IgD-negative memory B cell (primary cell): ENCODE measurements around the gene XYLT1. TPM values are rescaled to one million over a fixed set of nuclear protein-coding genes. Genes with fewer than 3 reads are reported as not detected.

Experiments used
- H3K27ac Mint-ChIP-seq, 3 donors: one replicate each; pipeline ENCODE4 v1.8.0; 2020 to 2022; ENCODE audit warnings: mild to moderate bottlenecking in 3 of 3, mixed read lengths in 3 of 3, moderate library complexity in 1 of 3
- H3K27me3 Mint-ChIP-seq: one replicate; pipeline ENCODE4 v1.8.0; 2021; ENCODE audit warnings: mixed read lengths
- H3K36me3 Mint-ChIP-seq: one replicate; pipeline ENCODE4 v1.8.0; 2020; ENCODE audit warnings: mild to moderate bottlenecking, mixed read lengths
- H3K4me1 Mint-ChIP-seq, 3 donors: one replicate each; pipeline ENCODE4 v1.8.0; 2020 to 2022; ENCODE audit warnings: mixed read lengths in 3 of 3, mild to moderate bottlenecking in 1 of 3
- H3K4me3 Mint-ChIP-seq, 4 donors: one replicate each; pipeline ENCODE4 v1.8.0; 2020 to 2022; ENCODE audit warnings: mild to moderate bottlenecking in 4 of 4, mixed read lengths in 4 of 4, moderate library complexity in 3 of 4
- H3K9me3 Mint-ChIP-seq, 3 donors: one replicate each; pipeline ENCODE4 v1.8.0; 2020 to 2021; ENCODE audit warnings: mixed read lengths in 3 of 3, mild to moderate bottlenecking in 1 of 3
- polyA plus RNA-seq: library from polyadenylated mRNA; unstranded; fragments of 300-500 nt; fragmentation: Illumina TruSeq; gene quantifications from one replicate; pipeline ENCODE4 v1.2.3, GENCODE V29; 2021

XYLT1 gene
- polyA plus RNA-seq, 1 donor from 2014 or later, result 0.80 TPM

- peaks cover 5 to 12% (median 5%) of the 10 kb centered on the region in 3 donors for H3K4me1 Mint-ChIP-seq
- H3K27me3 Mint-ChIP-seq, result no peaks in the 10 kb centered on the region
- H3K27ac Mint-ChIP-seq, result no peak overlapping the region
- H3K9me3 Mint-ChIP-seq, result no peaks in the 10 kb centered on the region
- peaks cover 3% of the 10 kb centered on the region for H3K36me3 Mint-ChIP-seq
- H3K4me3 Mint-ChIP-seq, result no peak overlapping the region
Measured at GRCh38 chr16:17151335-17151734, 319.4 kb downstream of the XYLT1 start.

- H3K36me3 Mint-ChIP-seq, result peaks cover 1% of the 10 kb centered on the region
- H3K27me3 Mint-ChIP-seq, result no peaks in the 10 kb centered on the region
- H3K27ac Mint-ChIP-seq, result no peak overlapping the region
- H3K4me3 Mint-ChIP-seq, result no peak overlapping the region
- peaks cover 2 to 5% (median 4%) of the 10 kb centered on the region in 3 donors for H3K4me1 Mint-ChIP-seq
- H3K9me3 Mint-ChIP-seq, result no peaks in the 10 kb centered on the region
Measured at GRCh38 chr16:17149904-17150483, 320.8 kb downstream of the XYLT1 start.

DNA sequence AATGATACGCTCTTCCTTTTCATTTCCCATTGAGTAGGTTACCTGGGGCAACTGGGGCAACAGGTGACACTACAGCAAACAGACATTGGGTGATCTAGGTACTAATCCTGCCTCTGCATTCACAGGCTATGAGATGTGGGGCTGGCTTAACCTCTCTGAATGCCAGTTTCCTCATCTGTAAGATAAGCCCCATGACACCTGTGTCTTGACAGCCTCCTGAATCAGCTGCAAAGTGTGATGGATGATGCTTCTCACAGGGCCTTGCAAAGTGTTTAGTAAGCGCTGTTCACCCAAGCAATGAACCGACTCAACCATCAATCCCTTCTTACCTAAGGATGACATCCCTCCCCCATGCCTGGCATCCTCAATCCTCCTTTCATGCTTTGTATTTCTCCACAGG is 322.8 kb downstream of the XYLT1 start:
- Mint-ChIP-seq H3K27me3 (no peaks in the 10 kb centered on the region), H3K36me3 (peaks cover 1% of the 10 kb centered on the region), H3K9me3 (no peaks in the 10 kb centered on the region), H3K4me1 (no peaks in the 10 kb centered on the region), H3K4me3 (no peak overlapping the region), H3K27ac (no peak overlapping the region)

DNA sequence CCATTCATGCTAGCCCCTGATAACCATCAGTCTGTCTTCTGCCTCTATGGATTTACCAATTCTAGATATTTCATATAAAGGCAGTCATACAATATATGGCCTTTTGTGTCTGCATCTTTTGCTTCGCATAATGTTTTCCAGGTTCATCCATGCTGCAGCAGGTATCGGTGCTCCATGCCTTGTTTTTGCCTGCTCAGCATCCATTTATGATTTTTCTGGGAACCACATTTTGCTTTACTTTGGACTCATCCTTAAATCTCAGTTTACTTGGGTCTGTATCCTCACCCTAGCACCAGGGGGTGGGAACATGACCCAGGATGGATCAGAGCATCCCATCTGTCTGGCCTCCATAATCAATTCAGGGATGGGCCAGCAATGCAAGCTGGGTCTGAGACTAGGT is 325.7 kb downstream of the XYLT1 start:
- Mint-ChIP-seq H3K4me1 (no peaks in the 10 kb centered on the region), H3K27ac (no peak overlapping the region), H3K9me3 (no peaks in the 10 kb centered on the region), H3K27me3 (no peaks in the 10 kb centered on the region), H3K4me3 (no peak overlapping the region), H3K36me3 (peaks cover 6% of the 10 kb centered on the region)

DNA sequence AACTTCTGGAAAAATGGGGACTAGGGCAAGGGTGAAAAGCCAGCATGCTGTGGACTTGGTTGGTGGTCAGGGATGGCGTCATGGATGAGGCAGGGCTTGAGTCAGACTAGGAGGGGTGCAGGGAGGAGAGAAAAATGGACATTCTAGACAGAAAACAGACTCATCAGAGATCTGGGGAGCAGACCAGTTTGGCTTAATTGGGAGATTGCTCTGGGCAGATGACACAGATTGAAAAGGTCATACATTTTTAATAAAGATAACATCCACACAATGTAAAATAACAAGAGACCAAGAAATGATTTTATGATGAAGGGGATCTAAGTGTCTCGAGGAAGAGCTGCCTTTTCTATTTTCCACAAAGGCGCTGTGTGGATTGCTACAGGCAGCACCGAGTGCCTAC is 326.3 kb downstream of the XYLT1 start:
- H3K27ac Mint-ChIP-seq, result no peak overlapping the region
- no peaks in the 10 kb centered on the region for H3K27me3 Mint-ChIP-seq
- no peaks in the 10 kb centered on the region for H3K4me1 Mint-ChIP-seq
- peaks cover 6% of the 10 kb centered on the region for H3K36me3 Mint-ChIP-seq
- H3K9me3 Mint-ChIP-seq, result no peaks in the 10 kb centered on the region
- H3K4me3 Mint-ChIP-seq, result no peak overlapping the region

DNA sequence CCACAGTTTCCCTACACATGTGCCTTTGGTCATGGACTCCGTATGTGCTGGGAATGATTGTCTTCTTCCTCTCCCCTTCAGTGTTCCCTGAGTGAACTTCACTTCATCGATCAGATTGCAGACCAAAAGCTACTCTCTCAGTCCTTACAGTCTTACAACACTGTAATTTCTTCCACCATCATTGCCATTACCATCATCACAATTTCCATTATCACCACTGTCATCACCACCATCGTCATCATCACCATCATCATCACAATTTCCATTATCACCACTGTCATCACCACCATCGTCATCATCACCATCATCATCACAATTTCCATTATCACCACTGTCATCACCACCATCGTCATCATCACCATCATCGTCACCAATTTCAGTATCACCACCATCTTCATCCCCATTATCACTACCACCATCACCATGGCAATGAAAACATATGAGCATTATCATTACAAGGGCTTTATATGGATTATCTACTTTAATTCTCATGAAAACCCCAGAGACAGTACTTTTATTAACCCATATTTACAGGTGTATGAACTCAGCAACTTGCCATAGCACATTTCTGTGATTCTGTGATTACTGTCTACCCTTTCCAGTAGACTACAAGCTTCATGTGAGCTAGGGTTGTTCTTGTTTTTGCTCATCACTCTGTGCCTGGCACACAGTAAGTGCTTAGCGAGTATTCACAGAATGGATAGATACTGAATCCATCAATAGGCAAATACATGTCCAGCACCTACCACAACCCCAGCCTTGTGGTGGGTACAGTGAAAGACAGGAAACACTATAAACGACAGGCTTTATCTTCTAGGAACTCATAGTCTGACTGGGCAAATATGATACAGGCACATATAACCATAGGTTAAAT is 327.0 kb downstream of the XYLT1 start:
- no peaks in the 10 kb centered on the region for H3K4me1 Mint-ChIP-seq
- H3K4me3 Mint-ChIP-seq, result no peak overlapping the region
- peaks cover 10% of the 10 kb centered on the region for H3K36me3 Mint-ChIP-seq
- no peak overlapping the region for H3K27ac Mint-ChIP-seq
- H3K9me3 Mint-ChIP-seq, result no peaks in the 10 kb centered on the region
- H3K27me3 Mint-ChIP-seq, result peaks cover 1% of the 10 kb centered on the region

- Mint-ChIP-seq H3K27ac (peak overlapping the region in 1 of 3 donors; percentile 45), H3K36me3 (peaks cover 23% of the 10 kb centered on the region), H3K9me3 (no peaks in the 10 kb centered on the region), H3K4me3 (no peak overlapping the region), H3K27me3 (peaks cover 3% of the 10 kb centered on the region), H3K4me1 (peaks cover 9 to 15% (median 9%) of the 10 kb centered on the region in 3 donors)
Measured at GRCh38 chr16:17138801-17139200, 332.0 kb downstream of the XYLT1 start.

DNA sequence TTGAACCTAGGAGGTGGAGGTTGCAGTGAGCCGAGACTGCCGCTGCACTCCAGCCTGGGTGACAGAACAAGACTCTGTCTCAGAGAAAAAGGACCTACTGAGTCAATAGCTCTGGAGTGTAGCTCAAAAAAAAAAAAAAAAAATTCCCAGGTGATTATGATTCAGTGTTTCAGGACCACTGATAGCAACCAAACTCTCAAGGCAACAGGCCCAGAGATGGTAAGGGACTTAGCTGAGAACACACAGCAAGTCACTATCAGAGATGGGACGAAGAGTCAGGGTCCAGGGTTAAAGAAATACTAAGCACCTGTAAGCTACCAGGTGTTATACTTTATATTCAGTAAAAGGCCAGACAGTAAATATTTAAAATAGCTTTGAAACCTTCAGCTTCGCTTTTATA is 335.3 kb downstream of the XYLT1 start:
- no peak overlapping the region for H3K27ac Mint-ChIP-seq
- peaks cover 0 to 1% (median 0%) of the 10 kb centered on the region in 3 donors for H3K9me3 Mint-ChIP-seq
- H3K27me3 Mint-ChIP-seq, result peaks cover 7% of the 10 kb centered on the region
- H3K4me1 Mint-ChIP-seq, result peaks cover 15 to 27% (median 19%) of the 10 kb centered on the region in 3 donors
- H3K4me3 Mint-ChIP-seq, result no peak overlapping the region
- peaks cover 26% of the 10 kb centered on the region for H3K36me3 Mint-ChIP-seq

- H3K9me3 Mint-ChIP-seq, result peaks cover 0 to 1% (median 0%) of the 10 kb centered on the region in 3 donors
- peaks cover 27% of the 10 kb centered on the region for H3K36me3 Mint-ChIP-seq
- peaks cover 9% of the 10 kb centered on the region for H3K27me3 Mint-ChIP-seq
- peak overlapping the region in 2 of 4 donors; percentile 36 to 56 for H3K4me3 Mint-ChIP-seq
- peaks cover 17 to 31% (median 21%) of the 10 kb centered on the region in 3 donors for H3K4me1 Mint-ChIP-seq
- H3K27ac Mint-ChIP-seq, result no peak overlapping the region
Measured at GRCh38 chr16:17134586-17134985, 336.2 kb downstream of the XYLT1 start.

- peaks cover 17 to 31% (median 21%) of the 10 kb centered on the region in 3 donors for H3K4me1 Mint-ChIP-seq
Measured at GRCh38 chr16:17133851-17134250, 336.9 kb downstream of the XYLT1 start.

GRCh38 chr16:17131351-17131750 is 339.4 kb downstream of the XYLT1 start:
- Mint-ChIP-seq H3K27me3 (peaks cover 8% of the 10 kb centered on the region), H3K36me3 (peaks cover 25% of the 10 kb centered on the region), H3K27ac (no peak overlapping the region), H3K9me3 (peaks cover 0 to 1% (median 0%) of the 10 kb centered on the region in 3 donors), H3K4me3 (no peak overlapping the region), H3K4me1 (peaks cover 17 to 28% (median 21%) of the 10 kb centered on the region in 3 donors)

More at GRCh38 chr16:17133851-17134250, 336.9 kb downstream of the XYLT1 start:
- peaks cover 0 to 1% (median 0%) of the 10 kb centered on the region in 3 donors for H3K9me3 Mint-ChIP-seq
- peaks cover 23% of the 10 kb centered on the region for H3K36me3 Mint-ChIP-seq
- H3K27me3 Mint-ChIP-seq, result peaks cover 8% of the 10 kb centered on the region
- H3K27ac Mint-ChIP-seq, result no peak overlapping the region
- peak overlapping the region in 1 of 4 donors; percentile 48 for H3K4me3 Mint-ChIP-seq

DNA sequence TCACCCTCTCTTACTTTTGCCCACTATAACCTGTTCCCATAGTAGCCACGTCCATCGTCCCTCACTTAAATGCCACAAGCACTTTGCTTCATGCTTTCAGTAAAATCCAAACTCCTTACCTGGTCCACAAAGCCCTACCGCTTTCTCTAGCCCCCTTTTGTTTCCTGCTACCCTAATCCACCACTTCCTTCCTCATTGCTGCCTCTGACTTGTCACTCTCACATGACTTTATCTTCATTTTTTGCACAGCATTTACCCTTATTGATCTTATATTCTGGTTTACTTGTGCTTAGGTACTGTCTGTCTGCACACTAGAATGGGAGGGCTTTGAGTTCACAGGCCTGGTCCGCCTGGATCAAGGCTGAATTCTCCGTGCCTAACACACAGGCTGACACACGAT is 340.0 kb downstream of the XYLT1 start:
- Mint-ChIP-seq H3K4me3 (peak overlapping the region in 1 of 4 donors; percentile 53), H3K4me1 (peaks cover 17 to 28% (median 21%) of the 10 kb centered on the region in 3 donors), H3K36me3 (peaks cover 26% of the 10 kb centered on the region), H3K27ac (peak overlapping the region in 1 of 3 donors; percentile 13), H3K27me3 (peaks cover 8% of the 10 kb centered on the region), H3K9me3 (peaks cover 0 to 1% (median 0%) of the 10 kb centered on the region in 3 donors)

DNA sequence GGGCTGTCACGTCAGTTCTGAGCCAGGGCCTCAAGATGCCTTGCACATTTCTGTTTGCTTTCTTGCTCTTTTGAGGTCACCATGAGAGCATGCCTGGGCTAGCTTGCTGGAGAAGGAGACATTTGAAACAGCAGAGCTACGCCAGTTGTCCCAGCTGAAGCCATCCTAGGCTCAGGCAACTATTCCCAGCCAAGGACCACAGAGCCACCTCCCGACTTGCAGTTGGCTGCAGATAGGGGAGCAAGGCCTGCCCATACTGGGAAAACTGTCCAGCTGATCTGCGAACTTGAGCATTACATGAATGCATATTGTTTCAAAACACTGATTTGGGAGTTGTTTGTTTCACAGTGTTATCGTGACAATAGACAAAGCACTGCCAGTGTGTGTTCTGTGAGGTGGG is 340.8 kb downstream of the XYLT1 start:
- Mint-ChIP-seq H3K36me3 (peaks cover 26% of the 10 kb centered on the region), H3K4me3 (no peak overlapping the region), H3K27me3 (peaks cover 8% of the 10 kb centered on the region), H3K4me1 (peaks cover 17 to 28% (median 21%) of the 10 kb centered on the region in 3 donors), H3K9me3 (peaks cover 0 to 1% (median 0%) of the 10 kb centered on the region in 3 donors), H3K27ac (no peak overlapping the region)

- peaks cover 0 to 9% (median 6%) of the 10 kb centered on the region in 3 donors for H3K9me3 Mint-ChIP-seq
- H3K4me3 Mint-ChIP-seq, result no peak overlapping the region
- H3K36me3 Mint-ChIP-seq, result peaks cover 29% of the 10 kb centered on the region
- H3K4me1 Mint-ChIP-seq, result peaks cover 8 to 20% (median 12%) of the 10 kb centered on the region in 3 donors
- H3K27me3 Mint-ChIP-seq, result peaks cover 6% of the 10 kb centered on the region
- no peak overlapping the region for H3K27ac Mint-ChIP-seq
Measured at GRCh38 chr16:17128791-17129190, 342.0 kb downstream of the XYLT1 start.

GRCh38 chr16:17126156-17126555 is 344.6 kb downstream of the XYLT1 start:
- Mint-ChIP-seq H3K4me1 (peaks cover 9 to 16% (median 12%) of the 10 kb centered on the region in 3 donors), H3K36me3 (peaks cover 31% of the 10 kb centered on the region), H3K9me3 (peaks cover 1 to 17% (median 10%) of the 10 kb centered on the region in 3 donors), H3K27ac (peak overlapping the region in 1 of 3 donors; percentile 28), H3K4me3 (no peak overlapping the region), H3K27me3 (peaks cover 5% of the 10 kb centered on the region)
